Neuronal stem cell (in vitro differentiated cells): ENCODE results near the gene LRRC49.
"Not testable (repeated sequence)": the region's sequence is repeated elsewhere in the genome, so short reads cannot be mapped to it uniquely, and the experiment has no call there.

Experiments
- DNase-seq: peaks from one replicate; pipeline ENCODE4 v3.0.0-alpha.2; 2013; ENCODE audit warnings: low spot score
- H2AFZ ChIP-seq: one replicate; pipeline ENCODE4 v1.6.1; 2013; ENCODE audit warnings: mild to moderate bottlenecking, low read length, inconsistent platforms
- H2AK5ac ChIP-seq: 2 replicates; pipeline ENCODE4 v1.6.1; 2013; ENCODE audit warnings: low read depth, mild to moderate bottlenecking, inconsistent platforms, low read length, moderate library complexity, mixed read lengths
- H2BK120ac ChIP-seq: 2 replicates; pipeline ENCODE4 v1.6.1; 2013; ENCODE audit warnings: low read depth, mild to moderate bottlenecking, inconsistent platforms, low read length, moderate library complexity, mixed read lengths
- H2BK12ac ChIP-seq: one replicate; pipeline ENCODE4 v1.6.1; 2013; ENCODE audit warnings: low read length, inconsistent platforms
- H2BK15ac ChIP-seq: 2 replicates; pipeline ENCODE4 v1.6.1; 2013; ENCODE audit warnings: mild to moderate bottlenecking, low read length, inconsistent platforms, mixed read lengths
- H2BK5ac ChIP-seq: one replicate; pipeline ENCODE4 v1.6.1; 2013; ENCODE audit warnings: inconsistent platforms, mild to moderate bottlenecking, low read length, moderate library complexity
- H3K14ac ChIP-seq: one replicate; pipeline ENCODE4 v1.6.1; 2013; ENCODE audit warnings: low read length, inconsistent platforms
- H3K18ac ChIP-seq: 2 replicates; pipeline ENCODE4 v1.6.1; 2013; ENCODE audit warnings: low read length, inconsistent platforms
- H3K23ac ChIP-seq: 2 replicates; pipeline ENCODE4 v1.6.1; 2013; ENCODE audit warnings: low read depth, mild to moderate bottlenecking, mixed read lengths, low read length, inconsistent platforms; ENCODE audit not compliant: poor library complexity
- H3K27ac ChIP-seq: replicated peaks from 3 replicates; pipeline ENCODE4 v1.5.1; 2013; ENCODE audit warnings: low read length, inconsistent platforms
- H3K27me3 ChIP-seq, 3 experiments: 2 replicates each; pipeline ENCODE4 v1.6.1; 2013; ENCODE audit warnings: low read length in 3 of 3, mild to moderate bottlenecking in 2 of 3, inconsistent platforms in 1 of 3, low read depth in 1 of 3, mixed read lengths in 1 of 3, moderate library complexity in 1 of 3; ENCODE audit not compliant: control insufficient read depth in 3 of 3, insufficient read depth in 3 of 3
- H3K36me3 ChIP-seq, 2 donors: replicated peaks in 1 of 2; 2 replicates each; pipeline ENCODE4 v1.6.1; 2013; ENCODE audit warnings: low read length in 2 of 2; ENCODE audit not compliant: control insufficient read depth in 2 of 2, insufficient read depth in 2 of 2
- H3K4ac ChIP-seq: 2 replicates; pipeline ENCODE4 v1.6.1; 2013; ENCODE audit warnings: inconsistent platforms, mild to moderate bottlenecking, low read length, moderate library complexity
- H3K4me1 ChIP-seq, 2 donors: 1 replicate in 1 of 2; 2 replicates in 1 of 2; pipeline ENCODE4 v1.6.1; 2013; ENCODE audit warnings: low read length in 2 of 2, low read depth in 1 of 2; ENCODE audit not compliant: control insufficient read depth in 2 of 2, insufficient read depth in 1 of 2
- H3K4me2 ChIP-seq: one replicate; pipeline ENCODE4 v1.6.1; 2013; ENCODE audit warnings: mild to moderate bottlenecking, low read length, inconsistent platforms; ENCODE audit not compliant: insufficient read depth, poor library complexity, severe bottlenecking
- H3K4me3 ChIP-seq, 2 donors: 2 replicates each; pipeline ENCODE4 v1.5.1; 2013; ENCODE audit warnings: low read length in 2 of 2, mild to moderate bottlenecking in 2 of 2, inconsistent platforms in 1 of 2, moderate library complexity in 1 of 2
- H3K79me1 ChIP-seq: one replicate; pipeline ENCODE4 v1.6.1; 2013; ENCODE audit warnings: low read depth, mild to moderate bottlenecking, inconsistent platforms, low read length, moderate library complexity
- H3K9ac ChIP-seq: one replicate; pipeline ENCODE4 v1.6.1; 2013; ENCODE audit warnings: mild to moderate bottlenecking, low read depth, low read length, inconsistent platforms; ENCODE audit not compliant: poor library complexity
- H3K9me3 ChIP-seq, 2 donors: replicated peaks in 1 of 2; 2 replicates each; pipeline versions ENCODE3 to v1.6.1; 2013; ENCODE audit warnings: low read length in 2 of 2, mild to moderate bottlenecking in 2 of 2, inconsistent platforms in 1 of 2, low read depth in 1 of 2, mixed read lengths in 1 of 2, moderate library complexity in 1 of 2; ENCODE audit not compliant: control insufficient read depth in 2 of 2, insufficient read depth in 1 of 2
- H4K8ac ChIP-seq: one replicate; pipeline ENCODE4 v1.6.1; 2013; ENCODE audit warnings: low read depth, mild to moderate bottlenecking, inconsistent platforms, low read length, moderate library complexity
- H4K91ac ChIP-seq: one replicate; pipeline ENCODE4 v1.6.1; 2013; ENCODE audit warnings: low read length, low read depth, mild to moderate bottlenecking, inconsistent platforms; ENCODE audit not compliant: poor library complexity
- WGBS, 2 donors: extraction: QIAGEN DNeasy Blood & Tissue Kit; methylation state at CpG; one replicate each; pipeline ENCODE4 v1.1.7; 2013; ENCODE audit warnings: missing lambda C conversion rate in 2 of 2, mixed read lengths in 1 of 2; ENCODE audit not compliant: insufficient read length in 2 of 2, insufficient replicate concordance in 1 of 2; ENCODE audit errors: extremely low coverage in 2 of 2; 5-methylcytosine and 5-hydroxymethylcytosine counted together

The LRRC49 gene

DNA sequence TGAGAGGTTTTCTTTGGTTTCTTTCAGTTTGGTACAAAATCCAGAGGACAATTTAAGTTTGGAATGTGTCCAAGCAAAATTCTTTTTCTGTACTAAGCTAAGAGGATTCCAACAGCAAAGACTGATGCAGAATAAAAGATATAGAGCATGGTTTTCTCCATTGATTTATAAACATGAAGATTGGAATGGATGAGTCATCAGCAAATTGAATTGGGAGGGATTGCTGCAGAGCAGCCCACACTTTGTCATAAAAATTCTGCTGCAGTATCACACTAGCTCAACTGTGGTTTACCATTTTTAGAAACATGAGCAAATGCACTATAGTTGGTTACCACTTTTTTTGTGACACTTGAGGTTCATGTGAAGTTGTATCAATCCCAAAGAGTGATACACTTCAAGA lies 22.6 kb upstream of the LRRC49 start:
- H2BK15ac ChIP-seq, result no peak overlapping the region
- no peak overlapping the region for H4K91ac ChIP-seq

DNA sequence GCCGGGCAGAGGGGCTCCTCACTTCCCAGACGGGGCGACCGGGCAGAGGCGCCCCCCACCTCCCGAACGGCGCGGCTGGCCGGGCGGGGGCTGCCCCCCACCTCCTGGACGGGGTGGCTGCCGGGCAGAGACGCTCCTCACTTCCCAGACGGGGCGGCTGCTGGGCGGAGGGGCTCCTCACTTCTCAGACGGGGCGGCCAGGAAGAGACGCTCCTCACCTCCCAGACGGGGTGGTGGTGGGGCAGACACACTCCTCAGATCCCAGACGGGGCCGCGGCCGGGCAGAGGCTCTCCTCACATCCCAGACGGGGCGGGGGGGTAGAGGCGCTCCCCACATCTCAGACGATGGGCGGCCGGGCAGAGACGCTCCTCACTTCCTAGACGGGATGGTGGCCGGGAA lies 21.1 kb upstream of the LRRC49 start:
- not testable (repeated sequence) for H2BK12ac ChIP-seq, H3K4ac ChIP-seq, H3K79me1 ChIP-seq, H3K27me3 ChIP-seq, H3K9ac ChIP-seq, H2BK120ac ChIP-seq, H2AK5ac ChIP-seq, H3K4me2 ChIP-seq, H2AFZ ChIP-seq, H3K4me1 ChIP-seq, H2BK5ac ChIP-seq, H2BK15ac ChIP-seq, H4K8ac ChIP-seq, H3K9me3 ChIP-seq, H3K27ac ChIP-seq, H3K4me3 ChIP-seq, H3K18ac ChIP-seq, H4K91ac ChIP-seq, H3K14ac ChIP-seq, DNase-seq, H3K36me3 ChIP-seq, H3K23ac ChIP-seq
- WGBS, 2 donors, result no CpG with 5 or more reads among the region's 34 CpGs

More for the DNA sequence above, 22.6 kb upstream of the LRRC49 start:
- Histone ChIP-seq H3K4ac (no peak overlapping the region), H3K79me1 (no peaks in the 10 kb centered on the region), H3K9ac (no peak overlapping the region), H4K8ac (no peak overlapping the region), H2AFZ (no peak overlapping the region), H3K4me2 (no peak overlapping the region), H3K18ac (no peak overlapping the region), H3K4me3 (no peak overlapping the region), H2AK5ac (no peak overlapping the region), H3K27me3 (no peaks in the 10 kb centered on the region), H2BK12ac (no peak overlapping the region), H3K4me1 (peaks cover 0 to 2% of the 10 kb centered on the region in 2 donors), H3K9me3 (no peaks in the 10 kb centered on the region), H3K14ac (no peak overlapping the region), H3K23ac (no peak overlapping the region), H2BK5ac (no peak overlapping the region), H2BK120ac (no peak overlapping the region), H3K36me3 (no peaks in the 10 kb centered on the region), H3K27ac (no peak overlapping the region)
- DNase-seq, result no peak

DNA sequence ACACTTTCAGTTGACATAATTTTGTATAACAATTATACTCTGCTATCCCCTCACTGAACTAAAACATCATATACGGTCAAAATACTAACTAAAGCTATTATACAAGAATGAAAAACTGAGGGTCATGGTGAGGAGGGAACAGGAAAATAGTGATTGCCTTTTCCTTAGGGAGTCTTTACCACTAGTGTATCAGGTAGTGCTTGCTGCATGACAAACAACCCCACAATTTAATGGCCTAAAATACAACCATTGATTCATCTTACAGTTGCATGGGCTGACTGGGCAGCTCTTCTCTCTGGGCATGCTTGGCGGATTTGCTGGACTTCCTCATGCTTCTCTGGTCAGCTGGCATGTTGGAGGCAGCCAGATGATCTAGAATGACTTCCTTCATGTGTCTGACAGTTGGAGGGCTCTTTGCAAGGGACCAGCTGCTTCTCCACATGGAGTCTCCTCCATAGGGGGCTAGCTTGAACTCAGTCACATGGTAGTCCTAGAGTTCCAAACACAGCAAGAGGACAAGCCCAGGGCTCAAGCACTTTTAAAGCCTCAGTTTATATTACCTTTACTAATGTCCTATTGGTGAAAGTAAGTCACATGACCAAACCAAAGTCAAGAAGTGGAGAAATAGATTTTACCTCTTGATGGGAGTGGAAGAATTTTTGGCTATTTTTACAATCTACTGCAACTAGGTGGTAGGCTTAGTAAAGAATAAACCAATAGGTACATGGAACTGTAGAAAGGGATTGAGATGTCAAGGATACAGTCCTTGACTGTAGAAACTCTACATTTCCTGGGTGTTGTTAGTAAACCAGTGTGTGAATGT lies 19.2 kb upstream of the LRRC49 start:
- DNase-seq, result no peak
- Histone ChIP-seq H2AFZ (no peak overlapping the region), H2BK12ac (no peak overlapping the region), H2BK15ac (no peak overlapping the region), H3K9me3 (no peaks in the 10 kb centered on the region), H4K8ac (no peak overlapping the region), H3K4ac (no peak overlapping the region), H4K91ac (no peak overlapping the region), H3K27me3 (no peaks in the 10 kb centered on the region), H3K18ac (no peak overlapping the region), H3K79me1 (no peaks in the 10 kb centered on the region), H3K4me2 (no peak overlapping the region), H3K27ac (no peak overlapping the region), H3K14ac (no peak overlapping the region), H2BK120ac (no peak overlapping the region), H3K9ac (no peak overlapping the region), H3K4me3 (peak overlapping the region in 1 of 2 donors; percentile 52), H2AK5ac (no peak overlapping the region), H3K23ac (no peak overlapping the region), H2BK5ac (no peak overlapping the region), H3K4me1 (peaks cover 0 to 2% of the 10 kb centered on the region in 2 donors), H3K36me3 (no peaks in the 10 kb centered on the region)
- WGBS, 2 donors, result no CpG with 5 or more reads among the region's 2 CpGs

DNA sequence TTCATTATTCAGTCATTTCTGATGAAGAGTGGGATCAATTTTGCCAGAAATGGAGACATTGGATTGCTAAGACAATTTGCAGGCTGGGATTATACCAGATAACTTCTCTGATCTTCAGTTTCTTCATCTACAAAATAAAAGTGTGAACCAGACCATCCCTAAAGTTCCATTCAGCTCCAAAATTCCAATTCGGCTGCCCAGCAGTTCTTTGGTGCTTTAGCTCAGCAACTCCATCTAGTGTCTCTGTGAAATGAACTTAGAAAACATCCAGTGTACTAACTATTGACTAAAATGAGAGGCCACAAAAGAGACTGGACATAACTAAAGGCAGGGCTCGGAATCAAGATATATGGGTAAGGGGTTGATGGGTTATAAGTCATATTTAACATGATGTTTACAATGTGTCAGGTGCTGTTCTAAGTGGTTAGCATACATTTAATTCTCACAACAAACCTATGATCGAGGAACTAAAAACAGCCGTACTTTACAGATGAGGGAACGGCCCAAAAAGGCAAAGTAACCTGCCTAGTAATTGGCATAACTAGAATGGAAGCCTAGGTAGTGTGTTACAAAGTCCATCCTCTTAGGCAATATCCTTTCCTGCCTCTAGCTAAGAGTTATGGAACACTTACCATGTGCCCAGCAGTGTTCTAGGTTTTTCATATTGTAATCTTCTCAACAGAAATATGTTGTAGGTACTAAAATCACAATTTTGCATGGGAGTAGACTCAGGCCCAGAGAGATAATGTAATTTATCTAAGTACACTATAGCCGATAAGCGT lies 17.4 kb upstream of the LRRC49 start:
- H3K23ac ChIP-seq, result no peak overlapping the region
- no peak overlapping the region for H2BK120ac ChIP-seq
- H3K27ac ChIP-seq, result no peak overlapping the region
- no peak overlapping the region for H4K91ac ChIP-seq
- no peak overlapping the region for H3K4me3 ChIP-seq
- H3K18ac ChIP-seq, result no peak overlapping the region
- no peaks in the 10 kb centered on the region for H3K4me1 ChIP-seq
- no peak overlapping the region for H3K4me2 ChIP-seq
- no peak overlapping the region for H3K9ac ChIP-seq
- DNase-seq, result no peak
- no peaks in the 10 kb centered on the region for H3K27me3 ChIP-seq
- no CpG with 5 or more reads among the region's 7 CpGs for WGBS, 2 donors
- no peak overlapping the region for H3K14ac ChIP-seq
- no peaks in the 10 kb centered on the region for H3K79me1 ChIP-seq
- H2BK12ac ChIP-seq, result no peak overlapping the region
- H3K36me3 ChIP-seq, result no peaks in the 10 kb centered on the region
- H3K9me3 ChIP-seq, result no peaks in the 10 kb centered on the region
- H2AK5ac ChIP-seq, result no peak overlapping the region
- no peak overlapping the region for H2BK15ac ChIP-seq
- no peak overlapping the region for H2BK5ac ChIP-seq
- H2AFZ ChIP-seq, result no peak overlapping the region
- no peak overlapping the region for H3K4ac ChIP-seq
- no peak overlapping the region for H4K8ac ChIP-seq
